ENCODE measurements around the gene UNC93B1. TPM values are rescaled to one million over a fixed set of nuclear protein-coding genes. Genes with fewer than 3 reads are reported as not detected.

UNC93B1 gene
- total and polyA plus RNA-seq, 2 of the 13 experiments (the other 11 are each of a cell fraction or from before 2014, with no cell fraction given): 8.8 to 18.9 TPM

GRCh38 chr11:68038226-68038717, 34.4 kb upstream of the UNC93B1 start (continued):
- TF ChIP-seq TSC22D2 (CRISPR knock-in tag; IDR thresholded peaks at IDR 0.05; ENCODE audit: borderline replicate concordance) (no peak; the same call in 1 of the 2 replicates), KIAA2018 (CRISPR knock-in tag; IDR thresholded peaks at IDR 0.05; ENCODE audit: borderline replicate concordance) (peak; percentile 97; the same call in 1 of the 2 replicates), NFYB (CRISPR knock-in tag; IDR thresholded peaks at IDR 0.05) (no peak; the same call in 1 of the 2 replicates), NR2F2 (IDR thresholded peaks at IDR 0.05; ENCODE audit: borderline replicate concordance, low read depth) (peak; percentile 94), ADNP (CRISPR knock-in tag; IDR thresholded peaks at IDR 0.05) (peak; percentile 77; the same call in 1 of the 2 replicates), MEF2D (CRISPR knock-in tag; IDR thresholded peaks at IDR 0.05) (peak; percentile 89; the same call in 1 of the 2 replicates), ZBTB2 (CRISPR knock-in tag; IDR thresholded peaks at IDR 0.05; ENCODE audit: low read depth) (peak; percentile 76; the same call in 1 of the 2 replicates), CSRNP2 (CRISPR knock-in tag; conservative IDR thresholded peaks at IDR 0.05; ENCODE audit: low read depth) (0 out of 2 replicates have a peak, but pooled peaks have one; percentile 32), ZNF687 (CRISPR knock-in tag; IDR thresholded peaks at IDR 0.05) (peak; percentile 97), PRMT3 (CRISPR knock-in tag; IDR thresholded peaks at IDR 0.05; ENCODE audit: borderline replicate concordance, low read depth) (0 out of 2 replicates have a peak, but pooled peaks have one; percentile 75), ZSCAN30 (CRISPR knock-in tag; IDR thresholded peaks at IDR 0.05) (no peak), ETV6 (CRISPR knock-in tag; conservative IDR thresholded peaks at IDR 0.05) (no peak), PHF8 (CRISPR knock-in tag; IDR thresholded peaks at IDR 0.05) (peak; percentile 70), HMG20B (CRISPR knock-in tag; conservative IDR thresholded peaks at IDR 0.05) (peak; percentile 85)
